ENCODE measurements around the gene RPLP1. TPM values are rescaled to one million over a fixed set of nuclear protein-coding genes. Genes with fewer than 3 reads are reported as not detected.

The RPLP1 gene
- total and polyA plus RNA-seq, 11 donors, result 487 to 1,852 (median 1,259) TPM

- intact Hi-C loops (cut with DNase I), result no loop called here
- Histone ChIP-seq H3K36me3 (no peaks in the 10 kb centered on the region), H3K27ac (peak overlapping the region in 1 of 12 donors; percentile 55), H3K4me3 (no peak overlapping the region), H3K4me1 (no peaks in the 10 kb centered on the region), H3K27me3 (no peaks in the 10 kb centered on the region), H3K9me3 (no peaks in the 10 kb centered on the region)
- ATAC-seq (no peak), DNase-seq (no peak)
- 93 to 98% (median 95%) methylated on average over 4 of the region's 4 CpGs for WGBS, 4 donors
- TF ChIP-seq POLR2A (IDR thresholded peaks at IDR 0.05) (no peak), CTCF (IDR thresholded peaks at IDR 0.05) (no peak)
These were observed 16.6 kb upstream of the RPLP1 start for GRCh38 chr15:69435985-69436384.

GRCh38 chr15:69436951-69437350 is 15.7 kb upstream of the RPLP1 start:
- Histone ChIP-seq H3K9me3 (no peaks in the 10 kb centered on the region), H3K4me1 (no peaks in the 10 kb centered on the region), H3K27ac (peak overlapping the region in 1 of 12 donors; percentile 55), H3K4me3 (no peak overlapping the region), H3K27me3 (no peaks in the 10 kb centered on the region), H3K36me3 (no peaks in the 10 kb centered on the region)
- ATAC-seq (no peak), DNase-seq (no peak)
- WGBS, 4 donors, result 93 to 97% (median 95%) methylated on average over 4 of the region's 4 CpGs
- TF ChIP-seq POLR2A (IDR thresholded peaks at IDR 0.05), result no peak
- intact Hi-C loops (cut with DNase I), result no loop called here

- TF ChIP-seq POLR2A (IDR thresholded peaks at IDR 0.05) (no peak), CTCF (IDR thresholded peaks at IDR 0.05) (no peak)
- WGBS, 4 donors, result 83 to 94% (median 88%) methylated on average over 4 of the region's 4 CpGs
- peaks cover 0 to 4% (median 0%) of the 10 kb centered on the region in 12 donors for H3K4me1 ChIP-seq
- no peaks in the 10 kb centered on the region for H3K9me3 ChIP-seq
- H3K27ac ChIP-seq, result peak overlapping the region in 1 of 12 donors; percentile 7
- H3K4me3 ChIP-seq, result no peak overlapping the region
- intact Hi-C loops (cut with DNase I), result no loop called here
- H3K27me3 ChIP-seq, result no peaks in the 10 kb centered on the region
- DNase-seq, result no peak
- no peaks in the 10 kb centered on the region for H3K36me3 ChIP-seq
- ATAC-seq, result no peak
These were observed 13.0 kb upstream of the RPLP1 start for GRCh38 chr15:69439623-69440022.

GRCh38 chr15:69443032-69443611 is 9.5 kb upstream of the RPLP1 start:
- DNase-seq (no peak), ATAC-seq (no peak)
- intact Hi-C loops (cut with DNase I), result no loop called here
- no peaks in the 10 kb centered on the region for H3K27me3 ChIP-seq
- TF ChIP-seq POLR2A (IDR thresholded peaks at IDR 0.05) (no peak), CTCF (IDR thresholded peaks at IDR 0.05) (no peak)
- peaks cover 0 to 8% (median 0%) of the 10 kb centered on the region in 12 donors for H3K4me1 ChIP-seq
- no peak overlapping the region for H3K4me3 ChIP-seq
- peaks cover 0 to 14% (median 0%) of the 10 kb centered on the region in 9 donors for H3K36me3 ChIP-seq
- 93 to 95% (median 94%) methylated on average over 5 of the region's 5 CpGs for WGBS, 4 donors
- no peak overlapping the region for H3K27ac ChIP-seq
- no peaks in the 10 kb centered on the region for H3K9me3 ChIP-seq

GRCh38 chr15:69444686-69445085 is 7.9 kb upstream of the RPLP1 start:
- Histone ChIP-seq H3K27me3 (no peaks in the 10 kb centered on the region), H3K9me3 (no peaks in the 10 kb centered on the region), H3K27ac (no peak overlapping the region), H3K4me3 (no peak overlapping the region), H3K36me3 (peaks cover 0 to 14% (median 0%) of the 10 kb centered on the region in 9 donors), H3K4me1 (peaks cover 0 to 8% (median 0%) of the 10 kb centered on the region in 12 donors)
- TF ChIP-seq POLR2A (IDR thresholded peaks at IDR 0.05), result no peak
- no peak for TF ChIP-seq CTCF (IDR thresholded peaks at IDR 0.05)
- WGBS, 4 donors, result 94 to 98% (median 96%) methylated on average over 7 of the region's 7 CpGs
- intact Hi-C loops (cut with DNase I), result no loop called here
- ATAC-seq, result no peak
- DNase-seq, result no peak

Measured in heart left ventricle (tissue), 16 donors.